ENCODE data around the gene ICA1. TPM values are rescaled to one million over a fixed set of nuclear protein-coding genes. Genes with fewer than 3 reads are reported as not detected.

The ICA1 gene
- total RNA-seq, 2 experiments from 2014 or later, result 0.62 to 0.96 TPM

- H3K27ac Mint-ChIP-seq, result no peak overlapping the region
- peaks cover 2% of the 10 kb centered on the region for H3K4me1 Mint-ChIP-seq
- DNase-seq, result no peak
- no peak overlapping the region for H3K4me3 Mint-ChIP-seq
- no peaks in the 10 kb centered on the region for H3K27me3 Mint-ChIP-seq
- H3K9me3 Mint-ChIP-seq, result no peaks in the 10 kb centered on the region
- no peaks in the 10 kb centered on the region for H3K36me3 Mint-ChIP-seq
Observed at GRCh38 chr7:8282871-8283270, 20.9 kb upstream of the ICA1 start.

GRCh38 chr7:8282162-8282561 lies 20.2 kb upstream of the ICA1 start:
- peaks cover 2% of the 10 kb centered on the region for H3K4me1 Mint-ChIP-seq
- H3K27ac Mint-ChIP-seq, result no peak overlapping the region
- H3K9me3 Mint-ChIP-seq, result no peaks in the 10 kb centered on the region
- no peaks in the 10 kb centered on the region for H3K27me3 Mint-ChIP-seq
- H3K4me3 Mint-ChIP-seq, result no peak overlapping the region
- no peaks in the 10 kb centered on the region for H3K36me3 Mint-ChIP-seq
- DNase-seq, result no peak

- Mint-ChIP-seq H3K27me3 (peaks cover 6% of the 10 kb centered on the region), H3K36me3 (no peaks in the 10 kb centered on the region), H3K4me3 (no peak overlapping the region), H3K4me1 (peaks cover 3% of the 10 kb centered on the region), H3K27ac (no peak overlapping the region), H3K9me3 (no peaks in the 10 kb centered on the region)
- no peak for DNase-seq
Observed at GRCh38 chr7:8278183-8278582, 16.2 kb upstream of the ICA1 start.

GRCh38 chr7:8277394-8277982 lies 15.5 kb upstream of the ICA1 start:
- H3K9me3 Mint-ChIP-seq, result no peaks in the 10 kb centered on the region
- H3K27ac Mint-ChIP-seq, result no peak overlapping the region
- DNase-seq, result no peak
- H3K27me3 Mint-ChIP-seq, result peaks cover 6% of the 10 kb centered on the region
- no peak overlapping the region for H3K4me3 Mint-ChIP-seq
- peaks cover 3% of the 10 kb centered on the region for H3K4me1 Mint-ChIP-seq
- no peaks in the 10 kb centered on the region for H3K36me3 Mint-ChIP-seq

GRCh38 chr7:8274589-8274988 lies 12.6 kb upstream of the ICA1 start:
- Mint-ChIP-seq H3K27ac (no peak overlapping the region), H3K9me3 (no peaks in the 10 kb centered on the region), H3K27me3 (peaks cover 18% of the 10 kb centered on the region), H3K4me1 (peaks cover 3% of the 10 kb centered on the region), H3K4me3 (no peak overlapping the region), H3K36me3 (no peaks in the 10 kb centered on the region)
- no peak for DNase-seq

GRCh38 chr7:8271960-8272359 lies 10.0 kb upstream of the ICA1 start:
- H3K4me1 Mint-ChIP-seq, result peaks cover 3% of the 10 kb centered on the region
- H3K27ac Mint-ChIP-seq, result no peak overlapping the region
- peaks cover 18% of the 10 kb centered on the region for H3K27me3 Mint-ChIP-seq
- DNase-seq, result no peak
- H3K9me3 Mint-ChIP-seq, result no peaks in the 10 kb centered on the region
- no peak overlapping the region for H3K4me3 Mint-ChIP-seq
- no peaks in the 10 kb centered on the region for H3K36me3 Mint-ChIP-seq

- Mint-ChIP-seq H3K27ac (no peak overlapping the region), H3K9me3 (no peaks in the 10 kb centered on the region), H3K4me1 (peaks cover 8% of the 10 kb centered on the region), H3K27me3 (peaks cover 64% of the 10 kb centered on the region), H3K36me3 (no peaks in the 10 kb centered on the region), H3K4me3 (no peak overlapping the region)
- no peak for DNase-seq
Observed at GRCh38 chr7:8263048-8263447, 1.1 kb upstream of the ICA1 start.

GRCh38 chr7:8260871-8261694 lies 884 bp downstream of the ICA1 start:
- H3K27ac Mint-ChIP-seq, result no peak overlapping the region
- no peaks in the 10 kb centered on the region for H3K36me3 Mint-ChIP-seq
- no peaks in the 10 kb centered on the region for H3K9me3 Mint-ChIP-seq
- peak overlapping the region; percentile 76 for H3K4me3 Mint-ChIP-seq
- DNase-seq, result peak; percentile 10
- peaks cover 8% of the 10 kb centered on the region for H3K4me1 Mint-ChIP-seq
- peaks cover 64% of the 10 kb centered on the region for H3K27me3 Mint-ChIP-seq

GRCh38 chr7:8259586-8260222 lies 2.3 kb downstream of the ICA1 start:
- H3K27me3 Mint-ChIP-seq, result peaks cover 52% of the 10 kb centered on the region
- no peak overlapping the region for H3K4me3 Mint-ChIP-seq
- DNase-seq, result no peak
- no peaks in the 10 kb centered on the region for H3K9me3 Mint-ChIP-seq
- no peak overlapping the region for H3K27ac Mint-ChIP-seq
- H3K36me3 Mint-ChIP-seq, result no peaks in the 10 kb centered on the region
- peaks cover 8% of the 10 kb centered on the region for H3K4me1 Mint-ChIP-seq

GRCh38 chr7:8258734-8259133 lies 3.2 kb downstream of the ICA1 start:
- Mint-ChIP-seq H3K9me3 (no peaks in the 10 kb centered on the region), H3K27ac (no peak overlapping the region), H3K27me3 (peaks cover 47% of the 10 kb centered on the region), H3K36me3 (no peaks in the 10 kb centered on the region), H3K4me1 (peaks cover 8% of the 10 kb centered on the region), H3K4me3 (no peak overlapping the region)
- DNase-seq, result no peak

- H3K27me3 Mint-ChIP-seq, result peaks cover 41% of the 10 kb centered on the region
- H3K4me3 Mint-ChIP-seq, result no peak overlapping the region
- peaks cover 8% of the 10 kb centered on the region for H3K4me1 Mint-ChIP-seq
- H3K27ac Mint-ChIP-seq, result no peak overlapping the region
- no peaks in the 10 kb centered on the region for H3K9me3 Mint-ChIP-seq
- DNase-seq, result no peak
- H3K36me3 Mint-ChIP-seq, result no peaks in the 10 kb centered on the region
Observed at GRCh38 chr7:8258166-8258565, 3.8 kb downstream of the ICA1 start.

- Mint-ChIP-seq H3K4me3 (no peak overlapping the region), H3K27me3 (peaks cover 27% of the 10 kb centered on the region), H3K4me1 (peaks cover 5% of the 10 kb centered on the region), H3K36me3 (no peaks in the 10 kb centered on the region), H3K9me3 (no peaks in the 10 kb centered on the region), H3K27ac (no peak overlapping the region)
- DNase-seq, result no peak
Observed at GRCh38 chr7:8255680-8256655, 6.0 kb downstream of the ICA1 start.

- Mint-ChIP-seq H3K9me3 (no peaks in the 10 kb centered on the region), H3K4me1 (no peaks in the 10 kb centered on the region), H3K27me3 (peaks cover 17% of the 10 kb centered on the region), H3K36me3 (no peaks in the 10 kb centered on the region), H3K27ac (no peak overlapping the region), H3K4me3 (no peak overlapping the region)
- no peak for DNase-seq
Observed at GRCh38 chr7:8254667-8255066, 7.3 kb downstream of the ICA1 start.

GRCh38 chr7:8254215-8254614 lies 7.8 kb downstream of the ICA1 start:
- no peaks in the 10 kb centered on the region for H3K36me3 Mint-ChIP-seq

GRCh38 chr7:8251195-8251594 lies 10.8 kb downstream of the ICA1 start:
- DNase-seq, result no peak
- no peaks in the 10 kb centered on the region for H3K4me1 Mint-ChIP-seq
- no peak overlapping the region for H3K27ac Mint-ChIP-seq
- no peaks in the 10 kb centered on the region for H3K9me3 Mint-ChIP-seq
- H3K36me3 Mint-ChIP-seq, result no peaks in the 10 kb centered on the region
- H3K4me3 Mint-ChIP-seq, result no peak overlapping the region
- peaks cover 12% of the 10 kb centered on the region for H3K27me3 Mint-ChIP-seq

More at GRCh38 chr7:8254215-8254614, 7.8 kb downstream of the ICA1 start:
- Mint-ChIP-seq H3K9me3 (no peaks in the 10 kb centered on the region), H3K4me3 (no peak overlapping the region), H3K27ac (no peak overlapping the region), H3K4me1 (no peaks in the 10 kb centered on the region), H3K27me3 (peaks cover 18% of the 10 kb centered on the region)
- DNase-seq, result no peak
